AG09309 (cell line): ENCODE data around the gene DDX17.

Source experiments
- DNase-seq: peaks from one replicate; pipeline ENCODE4 v3.0.0-alpha.2; 2010; ENCODE audit warnings: low read depth
- H3K4me3 ChIP-seq: 2 replicates; pipeline ENCODE4 v1.5.1; 2011; ENCODE audit warnings: mild to moderate bottlenecking, low read depth, low read length, moderate library complexity; ENCODE audit not compliant: control insufficient read depth
- TF ChIP-seq, protein P1 (sequence below): IDR thresholded peaks from 2 replicates; pipeline ENCODE4 v1.5.1; 2011; ENCODE audit warnings: mild to moderate bottlenecking, low read depth, low read length, inconsistent platforms; ENCODE audit not compliant: insufficient read depth, control insufficient read depth; ENCODE audit errors: missing control alignments

Gene DDX17

GRCh38 chr22:38523479-38523878 lies 17.4 kb upstream of the DDX17 start:
- TF ChIP-seq, protein P1, sequence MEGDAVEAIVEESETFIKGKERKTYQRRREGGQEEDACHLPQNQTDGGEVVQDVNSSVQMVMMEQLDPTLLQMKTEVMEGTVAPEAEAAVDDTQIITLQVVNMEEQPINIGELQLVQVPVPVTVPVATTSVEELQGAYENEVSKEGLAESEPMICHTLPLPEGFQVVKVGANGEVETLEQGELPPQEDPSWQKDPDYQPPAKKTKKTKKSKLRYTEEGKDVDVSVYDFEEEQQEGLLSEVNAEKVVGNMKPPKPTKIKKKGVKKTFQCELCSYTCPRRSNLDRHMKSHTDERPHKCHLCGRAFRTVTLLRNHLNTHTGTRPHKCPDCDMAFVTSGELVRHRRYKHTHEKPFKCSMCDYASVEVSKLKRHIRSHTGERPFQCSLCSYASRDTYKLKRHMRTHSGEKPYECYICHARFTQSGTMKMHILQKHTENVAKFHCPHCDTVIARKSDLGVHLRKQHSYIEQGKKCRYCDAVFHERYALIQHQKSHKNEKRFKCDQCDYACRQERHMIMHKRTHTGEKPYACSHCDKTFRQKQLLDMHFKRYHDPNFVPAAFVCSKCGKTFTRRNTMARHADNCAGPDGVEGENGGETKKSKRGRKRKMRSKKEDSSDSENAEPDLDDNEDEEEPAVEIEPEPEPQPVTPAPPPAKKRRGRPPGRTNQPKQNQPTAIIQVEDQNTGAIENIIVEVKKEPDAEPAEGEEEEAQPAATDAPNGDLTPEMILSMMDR, result no peak
- no peak for DNase-seq

DNA sequence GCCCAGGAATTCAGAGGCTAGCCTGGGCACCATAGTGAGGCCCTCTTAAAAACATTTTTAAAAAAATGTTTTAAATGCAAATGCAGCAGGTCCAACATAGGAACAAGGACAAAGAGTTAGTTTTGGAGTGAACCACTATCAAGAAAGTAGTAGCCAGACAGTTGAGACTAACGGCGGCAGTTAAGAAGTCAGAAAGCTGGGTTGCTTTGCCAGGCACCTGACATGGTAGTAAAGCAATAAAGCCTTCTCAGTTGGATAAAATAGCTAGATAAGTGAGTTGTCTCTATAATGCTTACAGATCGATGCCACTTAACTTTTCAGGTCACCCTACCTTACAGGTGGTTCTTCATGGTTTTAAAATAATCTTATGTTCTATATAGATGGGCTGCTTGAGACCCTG lies 16.9 kb upstream of the DDX17 start:
- H3K4me3 ChIP-seq, result no peak overlapping the region
- DNase-seq, result no peak
- TF ChIP-seq, protein P1, result no peak

More at GRCh38 chr22:38523479-38523878, 17.4 kb upstream of the DDX17 start:
- H3K4me3 ChIP-seq, result no peak overlapping the region

DNA sequence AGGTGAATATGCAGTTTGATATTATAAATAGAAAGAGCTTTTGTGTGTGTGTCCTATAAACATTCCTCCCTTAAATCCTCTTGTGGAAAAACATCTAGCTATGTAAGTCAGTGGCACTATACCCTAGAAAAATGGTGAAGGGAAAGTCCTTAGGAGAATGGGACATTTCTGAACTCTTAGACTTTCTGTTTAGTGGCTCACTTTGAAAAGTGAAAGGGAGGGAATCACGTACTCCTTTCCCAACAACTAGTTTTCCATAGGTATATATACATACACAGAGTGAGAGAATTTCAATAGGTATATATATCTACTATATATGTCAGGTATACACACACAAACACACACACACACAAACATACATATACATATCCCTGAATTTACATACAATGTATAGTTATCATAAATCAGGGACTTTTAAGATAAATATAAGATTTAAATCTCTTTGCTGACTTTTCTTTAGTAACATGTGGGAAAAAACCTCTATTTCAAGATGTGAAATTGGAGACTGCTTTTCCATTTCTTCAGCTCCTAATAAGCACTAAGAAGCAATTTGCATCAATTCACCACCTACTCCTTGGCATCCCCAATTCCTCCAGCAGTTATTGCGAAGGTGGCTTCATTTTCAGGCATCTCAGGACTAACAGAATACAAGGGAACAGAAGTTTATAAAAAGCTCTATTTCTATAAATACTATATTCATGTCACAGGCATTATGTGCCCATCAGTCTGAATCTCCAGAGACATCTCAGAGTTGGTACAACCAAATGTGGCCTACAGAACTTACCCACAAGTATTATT lies 13.5 kb upstream of the DDX17 start:
- DNase-seq, result no peak
- TF ChIP-seq, protein P1, result no peak
- H3K4me3 ChIP-seq, result no peak overlapping the region

DNA sequence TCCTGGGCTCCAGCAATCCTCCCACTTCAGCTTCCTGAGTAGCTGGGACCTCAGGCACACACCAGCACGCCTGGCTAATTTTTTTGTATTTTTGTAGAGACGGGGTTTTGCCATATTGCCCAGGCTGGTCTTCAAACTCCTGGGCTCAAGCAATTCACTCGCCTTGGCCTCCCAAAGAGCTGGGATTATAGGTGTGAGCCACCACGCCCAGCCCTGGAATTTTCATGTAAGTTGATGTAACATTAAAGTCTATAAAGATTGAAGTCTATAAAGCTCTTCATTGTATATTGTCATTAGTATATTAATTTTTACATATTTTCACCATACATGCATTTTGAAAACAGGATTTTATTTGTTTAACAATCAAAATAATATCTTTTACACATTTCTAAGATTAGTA lies 12.5 kb upstream of the DDX17 start:
- no peak for DNase-seq
- H3K4me3 ChIP-seq, result no peak overlapping the region
- TF ChIP-seq, protein P1, result no peak

- DNase-seq, result no peak
- TF ChIP-seq, protein P1, result peak; percentile 8
- H3K4me3 ChIP-seq, result no peak overlapping the region
Measured at GRCh38 chr22:38513063-38513462, 7.0 kb upstream of the DDX17 start.

- H3K4me3 ChIP-seq, result no peak overlapping the region
- DNase-seq, result no peak
- TF ChIP-seq, protein P1, result no peak
Measured at GRCh38 chr22:38510416-38510970, 4.4 kb upstream of the DDX17 start.
